HepG2 (cell line): ENCODE data around the gene EFNA4. TPM values are rescaled to one million over a fixed set of nuclear protein-coding genes. Genes with fewer than 3 reads are reported as not detected.

ENCODE experiments used
- ASH2L ChIP-seq: fragments of 300-600, 200-600 bp; sonication (generic); IDR thresholded peaks from 2 replicates; pipeline ENCODE4 v1.7.0; 2017; ENCODE audit warnings: low read depth, mild to moderate bottlenecking, moderate library complexity, mixed read lengths, low read length; ENCODE audit not compliant: insufficient read length
- BORCS8-MEF2B ChIP-seq: sonication (generic); formaldehyde crosslinking; IDR thresholded peaks from 2 replicates; pipeline ENCODE4 v1.8.0; 2022; ENCODE audit warnings: mild to moderate bottlenecking, missing genetic modification reagents
- FLYWCH1 ChIP-seq: sonication (generic); formaldehyde crosslinking; IDR thresholded peaks from 2 replicates; pipeline ENCODE4 v1.8.1; 2023; ENCODE audit warnings: mild to moderate bottlenecking, missing genetic modification reagents
- GFI1 ChIP-seq: sonication (generic); formaldehyde crosslinking; IDR thresholded peaks from 2 replicates; pipeline ENCODE4 v1.5.0; 2020; ENCODE audit warnings: missing genetic modification reagents, mild to moderate bottlenecking, borderline replicate concordance
- HES4 ChIP-seq: sonication (generic); formaldehyde crosslinking; IDR thresholded peaks from 2 replicates; pipeline ENCODE4 v1.9.0; 2021; ENCODE audit warnings: mild to moderate bottlenecking, missing genetic modification reagents, borderline replicate concordance
- HOXA3 ChIP-seq: sonication (generic); formaldehyde crosslinking; IDR thresholded peaks from 2 replicates; pipeline ENCODE4 v1.5.0; 2020; ENCODE audit warnings: missing genetic modification reagents
- KMT2A ChIP-seq: sonication (generic); formaldehyde crosslinking; IDR thresholded peaks from 2 replicates; pipeline ENCODE4 v1.4.0; 2020; ENCODE audit warnings: missing genetic modification reagents
- MAX ChIP-seq: IDR thresholded peaks from 2 replicates; pipeline ENCODE4 v1.6.1; 2012; ENCODE audit warnings: inconsistent platforms
- MED1 ChIP-seq: sonication (generic); formaldehyde crosslinking; IDR thresholded peaks from 2 replicates; pipeline ENCODE4 v1.4.0; 2020; ENCODE audit warnings: missing genetic modification reagents
- MED8 ChIP-seq: sonication (generic); formaldehyde crosslinking; IDR thresholded peaks from 2 replicates; pipeline ENCODE4 v1.8.1; 2023; ENCODE audit warnings: mild to moderate bottlenecking, missing genetic modification reagents; ENCODE audit not compliant: insufficient replicate concordance
- MIER3 ChIP-seq: IDR thresholded peaks from 2 replicates; pipeline ENCODE4 v1.6.1; 2016; ENCODE audit warnings: missing compliant biosample characterization, borderline replicate concordance
- MYPOP ChIP-seq: sonication (generic); formaldehyde crosslinking; IDR thresholded peaks from 2 replicates; pipeline ENCODE4 v1.8.1; 2023; ENCODE audit warnings: mild to moderate bottlenecking, moderate library complexity, missing genetic modification reagents
- NFKB2 ChIP-seq: sonication (generic); formaldehyde crosslinking; IDR thresholded peaks from 2 replicates; pipeline ENCODE4 v1.4.0; 2020; ENCODE audit warnings: missing genetic modification reagents, borderline replicate concordance
- SETDB1 ChIP-seq: sonication (generic); formaldehyde crosslinking; IDR thresholded peaks from 2 replicates; pipeline ENCODE4 v1.5.1; 2020; ENCODE audit warnings: missing genetic modification reagents, mild to moderate bottlenecking, borderline replicate concordance
- TIGD3 ChIP-seq: sonication (generic); formaldehyde crosslinking; IDR thresholded peaks from 2 replicates; pipeline ENCODE4 v1.5.1; 2020; ENCODE audit warnings: mild to moderate bottlenecking, missing genetic modification reagents, borderline replicate concordance
- ZBTB14 ChIP-seq: sonication (generic); formaldehyde crosslinking; IDR thresholded peaks from 2 replicates; pipeline ENCODE4 v1.4.0; 2020; ENCODE audit warnings: missing genetic modification reagents
- ZBTB43 ChIP-seq: sonication (generic); formaldehyde crosslinking; conservative IDR thresholded peaks from 2 replicates; pipeline ENCODE4 v1.4.0; 2020; ENCODE audit warnings: missing genetic modification reagents
- ZFP36 ChIP-seq: fragments of 150-350 bp; IDR thresholded peaks from 2 replicates; pipeline ENCODE4 v1.6.1; 2018; ENCODE audit warnings: borderline replicate concordance, low read length, low read depth; ENCODE audit not compliant: partially characterized antibody
- ZNF350 ChIP-seq: sonication (generic); formaldehyde crosslinking; IDR thresholded peaks from 2 replicates; pipeline ENCODE4 v1.4.0; 2020; ENCODE audit warnings: mild to moderate bottlenecking, low read depth, missing genetic modification reagents, borderline replicate concordance
- ZNF777 ChIP-seq: sonication (generic); formaldehyde crosslinking; IDR thresholded peaks from 2 replicates; pipeline ENCODE4 v1.4.0; 2020; ENCODE audit warnings: missing genetic modification reagents
- ZNF83 ChIP-seq: sonication (generic); formaldehyde crosslinking; IDR thresholded peaks from 2 replicates; pipeline ENCODE4 v1.4.0; 2020; ENCODE audit warnings: missing genetic modification reagents, mild to moderate bottlenecking, borderline replicate concordance
- ZNF841 ChIP-seq: sonication (generic); formaldehyde crosslinking; IDR thresholded peaks from 2 replicates; pipeline ENCODE4 v1.8.1; 2023; ENCODE audit warnings: missing genetic modification reagents, borderline replicate concordance
- polyA plus RNA-seq, 8 experiments: library from polyadenylated mRNA; depleted of rRNA in 3 of 8; stranded (reverse) in 7 of 8; unstranded in 1 of 8; fragments of >200 nt; fragmentation: Illumina TruSeq in 4 of 8; extraction: Trizol in 4 of 8; gene quantifications; 2 replicates each; pipeline versions ENCODE4 v1.2.1 to v1.2.3, GENCODE V29; 2011 to 2016; ENCODE audit warnings: low read depth in 4 of 8, missing spikeins in 1 of 8, mixed read lengths in 1 of 8; ENCODE audit not compliant: insufficient read depth in 1 of 8
- total RNA-seq, 5 experiments: library from RNA; depleted of rRNA; stranded (reverse); fragments of >200 nt; fragmentation: Illumina TruSeq; extraction: Trizol; gene quantifications; 2 replicates each; pipeline ENCODE4 v1.2.3, GENCODE V29; 2016; ENCODE audit warnings: low read depth in 1 of 5
- TF ChIP-seq, protein P1 (sequence below): sonication (generic); formaldehyde crosslinking; IDR thresholded peaks from 2 replicates; pipeline ENCODE4 v1.5.1; 2020; ENCODE audit warnings: missing genetic modification reagents, mild to moderate bottlenecking, borderline replicate concordance

Gene EFNA4
- total and polyA plus RNA-seq, 2 of the 13 experiments (the other 11 are each of a cell fraction or from before 2014, with no cell fraction given), result 12.0 to 17.2 TPM

DNA sequence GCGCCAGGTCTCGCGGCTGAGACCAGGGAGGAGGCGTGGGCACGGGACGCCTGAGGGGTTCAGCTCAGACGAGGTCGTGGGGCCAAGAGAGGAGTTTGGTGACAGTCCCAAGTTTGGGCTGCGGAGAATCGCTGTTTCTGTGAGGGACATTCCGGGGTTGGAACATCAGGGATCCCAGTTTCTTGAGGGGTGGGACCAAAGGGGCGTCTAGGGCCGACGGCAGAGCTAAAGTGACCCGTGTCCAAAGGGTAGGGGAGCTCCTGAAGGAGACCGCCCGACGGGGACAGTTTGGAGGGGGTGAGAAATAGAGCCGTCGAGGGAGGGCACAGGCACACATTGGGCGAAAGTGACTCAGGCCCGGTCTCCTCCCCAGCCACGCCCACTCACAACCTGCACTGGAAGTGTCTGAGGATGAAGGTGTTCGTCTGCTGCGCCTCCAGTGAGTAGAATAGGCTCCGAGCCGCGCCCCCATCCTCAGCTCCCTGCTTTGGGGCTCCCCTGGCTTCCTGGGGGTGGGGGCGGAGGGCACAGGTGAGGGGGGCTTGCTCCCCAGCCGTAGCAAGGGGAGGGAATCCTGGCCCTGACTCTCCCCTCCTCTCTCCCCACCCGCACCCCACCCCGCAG, 22.1 kb downstream of the EFNA4 start (continued):
- TF ChIP-seq MED1 (peak; percentile 27; the same call in 1 of the 2 replicates), ASH2L (peak; percentile 1), SETDB1 (CRISPR knock-in tag) (no peak), KMT2A (CRISPR knock-in tag) (0 out of 2 replicates have a peak, but pooled peaks have one; percentile 3), FLYWCH1 (CRISPR knock-in tag) (0 out of 2 replicates have a peak, but pooled peaks have one; percentile 3), ZNF350 (0 out of 2 replicates have a peak, but pooled peaks have one; percentile 5), ZNF841 (no peak), MIER3 (CRISPR knock-in tag) (0 out of 2 replicates have a peak, but pooled peaks have one; percentile 12), MAX (0 out of 2 replicates have a peak, but pooled peaks have one; percentile 21), MYPOP (CRISPR knock-in tag) (no peak), BORCS8-MEF2B (CRISPR knock-in tag) (0 out of 2 replicates have a peak, but pooled peaks have one; percentile 20), ZBTB14 (CRISPR knock-in tag) (0 out of 2 replicates have a peak, but pooled peaks have one; percentile 12), MED8 (CRISPR knock-in tag) (peak; percentile 6), ZBTB43 (0 out of 2 replicates have a peak, but pooled peaks have one; percentile 42), NFKB2 (CRISPR knock-in tag) (peak; percentile 1; the same call in 1 of the 2 replicates), HOXA3 (CRISPR knock-in tag) (no peak), ZFP36 (no peak), HES4 (CRISPR knock-in tag) (0 out of 2 replicates have a peak, but pooled peaks have one; percentile 11), GFI1 (0 out of 2 replicates have a peak, but pooled peaks have one; percentile 15), ZNF777 (CRISPR knock-in tag) (peak; percentile 91), ZNF83 (CRISPR knock-in tag) (0 out of 2 replicates have a peak, but pooled peaks have one; percentile 31), TIGD3 (CRISPR knock-in tag) (0 out of 2 replicates have a peak, but pooled peaks have one; percentile 2)
- TF ChIP-seq, protein P1, sequence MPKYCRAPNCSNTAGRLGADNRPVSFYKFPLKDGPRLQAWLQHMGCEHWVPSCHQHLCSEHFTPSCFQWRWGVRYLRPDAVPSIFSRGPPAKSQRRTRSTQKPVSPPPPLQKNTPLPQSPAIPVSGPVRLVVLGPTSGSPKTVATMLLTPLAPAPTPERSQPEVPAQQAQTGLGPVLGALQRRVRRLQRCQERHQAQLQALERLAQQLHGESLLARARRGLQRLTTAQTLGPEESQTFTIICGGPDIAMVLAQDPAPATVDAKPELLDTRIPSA, result 0 out of 2 replicates have a peak, but pooled peaks have one; percentile 18
